ENCODE results near the gene AAK1.
"Not testable (repeated sequence)": the region's sequence is repeated elsewhere in the genome, so short reads cannot be mapped to it uniquely, and the experiment has no call there.

AAK1 gene

DNA sequence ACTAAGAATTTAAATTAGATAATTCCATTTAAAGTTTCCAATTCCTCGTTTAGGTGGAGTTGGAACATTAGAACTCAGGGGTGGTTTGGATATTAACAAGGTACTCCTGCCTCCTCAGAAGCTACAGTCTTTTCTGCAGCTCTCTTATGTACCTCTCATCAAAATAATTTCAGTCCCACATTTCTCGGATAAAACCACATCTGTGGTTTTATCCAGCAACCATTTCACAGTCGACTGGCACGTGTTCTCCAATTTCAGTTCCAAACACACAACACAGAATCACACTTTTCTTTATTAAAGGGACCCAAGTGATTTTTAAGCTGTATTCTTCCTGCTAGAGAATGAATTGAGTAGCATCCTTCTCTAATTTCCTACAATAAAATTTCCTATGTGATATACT lies 183.6 kb downstream of the AAK1 start:
- in situ Hi-C loops (cut with MboI; ENCODE audit: low sequenced_read_pairs), result no loop called here

DNA sequence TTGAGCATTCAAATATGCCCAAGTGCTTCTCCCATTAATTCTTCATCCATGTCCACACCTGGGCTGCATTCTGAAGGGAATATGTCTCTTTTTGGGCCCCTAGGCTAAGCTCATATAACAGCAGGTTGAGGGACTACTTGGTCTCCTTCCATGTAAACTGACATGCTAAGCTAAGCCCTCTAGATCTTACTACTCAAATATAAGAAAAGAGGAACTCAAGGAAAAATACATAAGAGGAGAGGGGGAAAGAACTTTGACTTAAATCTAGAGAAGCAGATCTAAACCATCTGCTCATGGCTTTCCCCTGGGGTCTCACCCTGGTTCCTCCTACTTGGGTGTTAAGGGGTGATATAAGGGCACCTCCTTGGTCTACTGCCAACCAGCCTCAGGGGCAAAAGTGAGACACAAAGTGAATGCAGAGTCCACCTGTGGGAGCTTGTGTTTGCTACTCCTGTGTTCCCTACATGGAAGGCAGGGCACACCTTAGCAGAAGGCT lies 186.5 kb downstream of the AAK1 start:
- in situ Hi-C loops (cut with MboI; ENCODE audit: low sequenced_read_pairs), result no loop called here

GRCh38 chr2:69456154-69456553 lies 187.4 kb downstream of the AAK1 start:
- in situ Hi-C loops (cut with MboI; ENCODE audit: low sequenced_read_pairs), result no loop called here

DNA sequence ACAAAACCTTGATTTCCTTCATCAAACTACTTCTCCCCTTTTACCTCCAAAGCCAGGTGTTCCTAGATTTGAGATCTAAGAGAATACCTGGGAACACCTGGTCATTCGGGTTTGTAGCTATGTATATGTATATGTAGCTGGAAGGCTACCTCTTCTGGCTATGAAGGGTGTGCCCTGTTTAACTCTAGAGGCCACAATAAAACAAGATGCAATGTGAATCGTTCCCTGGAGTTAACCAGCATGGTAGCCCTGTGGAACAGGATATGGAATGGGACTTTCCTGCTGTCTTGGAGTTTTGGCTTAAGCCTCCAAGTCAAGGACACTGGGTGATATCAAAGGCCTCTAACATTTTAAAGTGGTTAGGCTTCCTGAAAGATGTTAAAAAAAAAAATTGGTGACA lies 188.6 kb downstream of the AAK1 start:
- in situ Hi-C loops (cut with MboI; ENCODE audit: low sequenced_read_pairs), result no loop called here

DNA sequence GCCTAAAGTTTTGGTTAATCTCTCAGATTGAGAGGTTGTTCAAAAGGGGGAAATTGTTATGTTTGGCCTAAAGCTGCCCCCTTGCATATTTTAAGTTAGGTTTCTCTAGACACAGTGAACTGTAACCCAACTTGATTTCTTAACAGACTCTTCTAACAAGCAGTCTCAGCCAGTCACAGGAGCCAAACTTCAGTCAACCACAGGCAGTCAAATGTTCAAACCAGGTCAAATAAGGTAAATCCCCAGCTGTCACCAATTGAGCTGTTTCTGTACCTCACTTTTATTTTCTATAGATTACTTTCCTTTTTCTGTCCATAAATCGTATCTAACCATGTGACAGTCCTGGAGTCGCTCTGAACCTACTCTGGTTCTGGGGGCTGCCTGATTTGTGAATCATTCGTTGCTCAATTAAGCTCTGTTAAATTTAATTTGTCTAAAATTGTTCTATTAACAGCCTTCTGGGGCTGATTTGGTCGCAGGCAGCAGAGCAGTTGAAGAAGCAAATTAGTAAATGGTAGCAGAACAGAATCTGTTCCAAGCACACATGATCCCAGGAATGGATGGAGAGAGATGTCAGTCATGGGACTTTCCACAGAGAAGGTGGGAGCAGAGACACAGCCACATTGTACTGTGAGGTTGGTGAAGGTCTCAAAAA lies 189.9 kb downstream of the AAK1 start:
- in situ Hi-C loops (cut with MboI; ENCODE audit: low sequenced_read_pairs), result no loop called here

DNA sequence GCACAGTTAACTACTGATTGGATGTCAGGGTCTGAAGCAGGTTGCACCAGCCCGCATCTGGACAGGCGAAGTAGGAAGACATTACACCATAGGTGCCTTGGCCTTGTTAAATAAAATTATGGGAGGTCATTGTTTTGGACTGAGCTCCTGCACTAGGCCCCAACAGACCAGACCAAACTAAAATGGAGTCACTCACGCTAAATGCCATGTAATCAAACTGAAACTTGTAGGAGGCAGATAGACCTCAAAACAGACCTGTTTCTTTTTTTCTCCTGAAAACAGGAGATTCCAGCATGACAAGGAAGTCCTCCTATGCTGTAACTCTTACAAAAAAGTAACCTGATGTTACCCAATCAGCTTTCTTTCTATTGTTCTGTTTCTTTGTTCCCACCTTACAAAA lies 190.9 kb downstream of the AAK1 start:
- in situ Hi-C loops (cut with MboI; ENCODE audit: low sequenced_read_pairs), result no loop called here

DNA sequence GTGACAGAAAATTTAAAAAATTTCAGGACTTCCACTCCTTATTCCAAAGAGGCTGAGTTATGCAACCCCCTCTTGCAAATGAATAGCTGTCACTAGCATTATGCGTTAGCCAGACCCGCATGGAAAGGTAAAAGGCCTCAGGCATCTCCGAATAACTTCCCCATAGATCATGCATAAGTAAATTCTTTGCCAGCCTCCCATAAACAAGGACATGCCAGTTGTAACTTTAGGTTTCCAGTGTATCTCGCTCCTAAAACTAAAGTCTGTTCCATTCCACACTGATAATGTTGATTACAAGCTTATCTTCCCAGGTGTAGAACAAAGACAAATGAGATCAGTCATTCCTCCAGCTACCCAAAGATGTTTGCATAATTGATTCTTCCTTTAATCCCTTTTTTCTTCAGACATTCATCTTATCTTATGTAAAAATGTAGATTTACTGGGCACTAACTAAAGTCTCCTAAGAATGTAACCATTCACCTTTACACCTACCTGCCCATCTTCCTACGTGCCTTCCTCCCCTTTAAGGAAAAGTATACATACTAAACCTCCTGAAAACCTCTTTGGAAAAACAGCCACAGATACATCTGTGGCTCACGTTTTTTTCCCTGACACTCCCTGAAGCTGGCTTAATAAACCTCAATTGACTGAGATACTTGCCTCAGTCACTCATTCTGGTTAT lies 192.7 kb downstream of the AAK1 start:
- in situ Hi-C loops (cut with MboI; ENCODE audit: low sequenced_read_pairs), result no loop called here

DNA sequence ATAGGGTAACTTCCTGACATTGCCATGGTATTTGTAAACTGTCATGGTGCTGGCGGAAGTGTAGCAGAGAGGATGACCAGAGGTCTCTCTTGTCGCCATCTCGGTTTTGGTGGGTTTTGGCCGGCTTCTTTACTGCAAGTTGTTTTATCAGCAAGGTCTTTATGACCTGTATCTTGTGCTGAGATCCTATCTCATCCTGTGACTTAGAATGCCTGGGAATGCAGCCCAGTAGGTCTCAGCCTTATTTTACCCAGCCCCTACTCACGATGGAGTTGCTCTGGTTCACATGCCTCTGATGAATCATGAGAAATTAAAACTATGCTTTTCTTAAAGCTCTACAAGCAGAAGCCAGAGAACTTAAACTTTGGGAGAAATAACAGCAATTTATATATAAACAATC lies 193.6 kb downstream of the AAK1 start:
- in situ Hi-C loops (cut with MboI; ENCODE audit: low sequenced_read_pairs), result no loop called here

GRCh38 chr2:69443673-69444072 lies 199.9 kb downstream of the AAK1 start:
- in situ Hi-C loops (cut with MboI; ENCODE audit: low sequenced_read_pairs), result not testable (repeated sequence)

DNA sequence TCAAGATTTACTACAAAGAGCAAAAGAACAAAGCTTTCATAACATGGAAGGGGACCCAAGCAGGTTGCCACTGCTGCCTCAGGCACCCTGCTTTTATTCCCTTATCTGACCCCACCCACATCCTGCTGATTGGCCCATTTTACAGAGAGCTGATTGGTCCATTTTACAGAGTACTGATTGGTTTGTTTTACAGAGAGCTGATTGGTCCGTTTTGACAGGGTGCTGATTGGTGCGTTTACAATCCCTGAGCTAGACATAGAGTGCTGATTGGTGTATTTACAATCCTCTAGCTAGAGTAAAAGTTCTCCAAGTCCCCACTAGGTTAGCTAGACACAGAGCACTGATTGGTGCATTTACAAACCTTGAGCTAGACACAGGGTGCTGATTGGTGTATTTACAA lies 204.0 kb downstream of the AAK1 start:
- in situ Hi-C loops (cut with MboI; ENCODE audit: low sequenced_read_pairs), result not testable (repeated sequence)

DNA sequence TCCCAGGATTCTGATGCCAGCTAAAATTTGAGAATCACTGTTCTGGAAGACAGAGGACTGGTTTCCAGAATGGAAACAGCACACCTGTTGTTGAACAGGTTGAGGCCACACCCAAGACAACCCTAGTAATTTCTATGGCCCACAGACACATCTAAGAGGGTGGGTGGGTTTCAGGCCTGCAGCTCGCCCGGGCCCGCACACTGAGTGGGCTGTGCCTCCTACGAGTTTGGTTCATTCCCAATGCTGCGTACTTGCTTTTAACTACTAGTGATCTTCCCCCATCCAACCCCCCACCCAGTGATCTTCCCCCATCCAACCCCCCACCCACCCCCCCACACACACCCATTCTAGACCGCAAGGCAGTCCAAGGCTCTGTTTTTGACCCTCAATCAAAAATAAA lies 205.0 kb downstream of the AAK1 start:
- in situ Hi-C loops (cut with MboI; ENCODE audit: low sequenced_read_pairs), result no loop called here

DNA sequence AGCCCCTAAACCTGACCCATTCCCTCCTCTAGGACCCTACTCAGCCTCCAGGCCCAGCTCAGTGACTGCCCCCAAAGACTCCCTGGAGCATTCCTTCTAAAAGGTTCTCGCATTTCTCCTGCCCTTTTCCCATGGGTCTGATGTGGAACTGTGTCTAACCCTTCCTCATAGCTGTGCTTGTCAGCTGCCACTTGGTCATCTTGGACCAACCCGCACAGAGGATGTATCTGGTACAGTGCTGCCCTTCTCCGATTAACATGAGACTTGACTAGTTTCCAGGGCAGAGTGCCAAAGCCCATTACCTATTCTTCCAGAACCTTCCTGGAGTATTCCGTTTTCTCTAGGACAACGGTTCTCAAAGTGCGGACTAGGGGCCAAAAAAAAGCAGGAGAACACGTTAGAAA lies 205.8 kb downstream of the AAK1 start:
- in situ Hi-C loops (cut with MboI; ENCODE audit: low sequenced_read_pairs), result no loop called here

DNA sequence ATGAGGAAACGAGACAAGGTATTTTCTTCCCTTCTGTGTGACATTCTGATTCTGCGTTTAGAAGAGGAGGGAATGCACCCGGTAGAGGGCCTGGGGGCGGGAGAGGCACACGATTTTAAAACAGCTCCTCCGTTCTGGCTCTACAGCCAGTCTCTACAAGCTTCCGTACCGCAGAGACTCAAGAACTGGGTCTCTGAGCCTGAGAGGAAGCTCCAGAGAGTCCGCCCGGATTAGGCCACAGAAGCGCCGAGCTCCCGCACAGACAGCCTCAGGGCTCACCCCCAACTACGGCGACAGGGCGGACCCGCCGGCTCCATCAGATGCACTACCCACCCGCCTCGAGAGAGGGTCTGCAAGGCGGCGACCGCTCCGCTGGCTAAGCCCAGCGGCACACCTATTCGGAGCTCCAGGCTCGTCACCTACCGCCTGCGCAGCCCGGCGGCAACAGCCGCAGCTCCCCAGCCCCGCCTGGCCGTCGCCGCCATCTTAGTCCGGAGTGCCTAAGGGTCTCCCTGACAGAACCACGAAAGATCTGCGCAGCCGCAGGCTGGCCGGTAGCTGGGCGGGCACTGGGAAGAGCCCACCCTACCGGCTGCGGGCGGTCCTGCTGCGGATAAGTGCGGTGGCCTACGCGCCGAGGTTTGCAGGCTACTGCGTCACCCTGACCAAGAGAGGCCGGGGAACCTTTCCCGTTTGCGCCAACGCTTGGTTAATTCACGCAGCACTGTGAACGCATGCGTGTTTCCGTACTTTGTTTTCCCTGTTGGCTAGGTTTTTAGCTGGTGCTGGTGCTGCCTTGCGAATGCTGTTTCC lies 206.4 kb downstream of the AAK1 start, which contains the start of gene NFU1:
Gene NFU1, minus strand, starts transcription at position 498 of the 813 bp plus-strand sequence. Its CDS starts 13 bp downstream, at position 485.
- in situ Hi-C loops (cut with MboI; ENCODE audit: low sequenced_read_pairs), result no loop called here

DNA sequence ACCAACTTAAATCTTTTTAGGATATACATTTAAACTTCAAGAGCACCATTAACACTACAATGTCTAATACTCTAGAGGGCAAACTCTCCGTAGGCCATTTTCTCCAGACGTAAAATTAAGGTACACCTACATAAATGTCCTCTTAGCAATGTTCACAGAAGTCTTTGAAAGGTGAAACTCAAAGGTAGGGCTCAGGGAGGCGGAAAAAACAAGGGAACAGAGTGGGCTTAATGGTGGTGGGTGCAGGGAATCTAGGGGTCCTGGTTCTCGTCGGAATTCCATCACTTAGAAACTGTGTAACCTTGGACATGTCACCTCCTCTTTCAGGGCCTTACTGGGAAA lies 207.0 kb downstream of the AAK1 start:
- in situ Hi-C loops (cut with MboI; ENCODE audit: low sequenced_read_pairs), result no loop called here

DNA sequence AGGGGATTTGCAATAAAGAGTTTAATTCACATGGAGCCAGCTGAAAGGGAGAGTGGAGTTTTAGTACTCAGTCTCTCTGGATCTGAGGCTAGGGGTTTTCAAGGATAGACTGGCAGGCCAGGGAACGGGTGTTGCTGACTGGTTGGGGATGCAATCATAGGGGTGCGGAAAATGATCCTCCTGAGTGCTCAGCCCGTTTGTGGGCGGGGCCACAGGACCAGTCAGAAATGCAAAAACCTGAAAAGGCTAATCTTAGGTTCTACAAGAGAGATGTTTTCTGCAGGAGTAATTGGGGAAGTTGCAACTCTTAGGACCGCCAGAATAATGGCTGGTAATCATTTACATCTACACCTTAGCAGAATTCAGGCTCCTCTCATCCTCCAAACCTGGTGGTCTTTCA lies 208.8 kb downstream of the AAK1 start:
- in situ Hi-C loops (cut with MboI; ENCODE audit: low sequenced_read_pairs), result no loop called here

DNA sequence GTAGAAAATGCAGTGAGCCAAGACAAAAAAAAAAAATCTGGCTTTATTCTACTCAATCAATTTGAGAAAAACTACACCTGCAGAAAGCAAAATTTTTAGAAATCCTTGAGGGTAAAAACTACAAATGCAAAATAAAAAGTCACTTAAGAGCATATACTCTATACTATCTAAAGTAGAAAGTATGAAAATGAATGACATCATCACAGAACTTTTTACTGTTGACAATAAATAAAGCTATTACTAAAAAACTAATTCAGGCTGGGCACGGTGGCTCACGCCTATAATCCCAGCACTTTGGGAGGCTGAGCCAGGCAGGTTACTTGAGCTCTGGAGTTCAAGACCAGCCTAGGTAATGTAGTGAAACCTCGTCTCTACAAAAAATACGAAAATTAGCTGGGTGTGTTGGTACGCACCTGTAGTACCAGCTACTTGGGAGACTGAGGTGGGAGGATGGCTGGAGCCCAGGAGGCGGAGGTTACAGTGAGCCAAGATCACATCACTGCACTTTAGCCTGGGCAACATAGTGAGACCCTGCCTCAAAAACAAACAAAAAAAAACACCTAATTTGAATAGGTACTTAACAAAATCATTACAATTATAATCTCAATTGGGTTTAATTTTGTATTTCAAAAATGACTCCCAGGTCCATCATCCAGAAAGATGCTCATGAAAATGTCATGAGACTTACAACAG lies 213.9 kb downstream of the AAK1 start:
- in situ Hi-C loops (cut with MboI; ENCODE audit: low sequenced_read_pairs), result no loop called here

GRCh38 chr2:69428981-69429380 lies 214.6 kb downstream of the AAK1 start:
- in situ Hi-C loops (cut with MboI; ENCODE audit: low sequenced_read_pairs), result no loop called here

DNA sequence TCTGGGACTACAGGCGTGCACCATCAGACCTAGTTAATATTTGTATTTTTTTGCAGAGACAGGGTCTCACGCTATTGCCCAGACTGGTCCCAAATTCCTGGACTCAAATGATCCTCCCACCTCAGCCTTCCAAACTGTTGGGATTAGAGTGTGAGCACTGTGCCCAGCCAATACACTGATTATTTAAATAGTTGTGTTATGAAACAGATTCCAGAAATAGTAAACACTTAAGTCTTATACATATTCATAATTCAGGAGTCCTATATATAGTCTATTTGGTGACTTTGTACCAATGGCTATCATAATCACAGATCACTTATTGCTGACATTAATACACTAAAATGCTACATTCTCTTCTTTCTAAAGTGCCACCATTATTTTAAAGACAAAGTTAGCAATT lies 219.1 kb downstream of the AAK1 start:
- in situ Hi-C loops (cut with MboI; ENCODE audit: low sequenced_read_pairs), result no loop called here

DNA sequence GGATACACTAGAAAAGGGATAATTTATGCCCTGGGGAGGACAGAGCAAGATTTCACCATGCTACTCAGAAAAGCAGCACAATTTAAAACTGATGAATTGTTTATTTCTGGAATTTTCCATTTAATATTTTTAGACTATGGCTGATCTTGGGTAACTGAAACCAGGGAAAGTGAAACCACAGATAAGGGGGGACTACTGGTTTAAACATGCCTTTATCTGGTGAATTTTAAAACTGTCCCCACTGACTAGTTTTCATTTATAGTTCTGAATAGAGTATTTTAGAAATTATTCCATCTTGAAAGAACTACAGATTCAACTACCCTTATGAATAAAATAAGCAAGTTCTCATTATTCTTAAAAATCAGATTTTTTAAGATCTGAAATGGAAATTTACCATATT lies 221.3 kb downstream of the AAK1 start:
- in situ Hi-C loops (cut with MboI; ENCODE audit: low sequenced_read_pairs), result no loop called here

DNA sequence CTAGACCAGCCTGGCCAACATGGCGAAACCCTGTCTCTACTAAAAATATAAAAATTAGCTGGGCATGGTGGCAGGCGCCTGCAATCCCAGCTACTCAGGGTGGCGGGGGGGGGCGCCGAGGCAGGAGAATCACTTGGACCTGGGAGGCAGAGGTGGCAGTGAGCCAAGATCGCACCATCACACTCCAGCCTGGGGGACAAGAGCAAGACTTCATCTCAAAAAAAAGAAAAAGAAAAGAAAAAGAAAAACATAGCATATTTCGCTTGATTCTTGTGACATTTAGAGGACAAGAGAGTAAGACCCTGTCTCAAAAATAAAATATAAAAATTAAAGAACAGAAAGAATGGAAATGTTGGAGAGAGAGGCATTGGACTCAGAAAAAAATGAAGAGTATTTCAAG lies 224.4 kb downstream of the AAK1 start:
- in situ Hi-C loops (cut with MboI; ENCODE audit: low sequenced_read_pairs), result not testable (repeated sequence)

DNA sequence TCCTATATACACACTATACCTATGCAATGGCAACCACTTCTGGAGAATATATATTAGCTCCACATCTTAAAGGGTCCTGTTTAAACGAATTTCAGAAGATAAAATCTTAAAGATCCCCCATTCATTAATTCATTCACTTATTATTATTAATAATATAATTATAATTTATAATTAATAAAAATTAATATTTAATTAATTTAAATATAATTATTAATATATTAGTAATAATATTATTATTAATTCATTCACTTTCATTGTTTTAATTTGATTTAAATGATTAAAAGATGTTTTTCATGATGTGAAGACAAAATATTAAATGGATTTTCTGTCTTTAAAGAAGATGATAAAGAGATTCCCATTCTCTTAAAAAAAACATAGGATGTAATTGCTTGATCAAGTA lies 227.4 kb downstream of the AAK1 start:
- in situ Hi-C loops (cut with MboI; ENCODE audit: low sequenced_read_pairs), result no loop called here
